Hematopoietic multipotent progenitor cell (in vitro differentiated cells): ENCODE measurements around the gene TMEM62. TPM values are rescaled to one million over a fixed set of nuclear protein-coding genes. Genes with fewer than 3 reads are reported as not detected.
"Not testable (repeated sequence)": the region's sequence is repeated elsewhere in the genome, so short reads cannot be mapped to it uniquely, and the experiment has no call there.

Experiments used
- DNase-seq, 3 donors: peaks; one replicate each; pipeline ENCODE4 v3.0.0-alpha.2; 2011 to 2015; ENCODE audit warnings: low read depth in 2 of 3, low spot score in 2 of 3
- total RNA-seq: library from RNA; depleted of rRNA; stranded (reverse); fragments of >200 nt; gene quantifications from one replicate; pipeline ENCODE4 v1.2.3, GENCODE V29; 2012

Gene TMEM62
- total RNA-seq, 1 donor, result 16.4 TPM

DNA sequence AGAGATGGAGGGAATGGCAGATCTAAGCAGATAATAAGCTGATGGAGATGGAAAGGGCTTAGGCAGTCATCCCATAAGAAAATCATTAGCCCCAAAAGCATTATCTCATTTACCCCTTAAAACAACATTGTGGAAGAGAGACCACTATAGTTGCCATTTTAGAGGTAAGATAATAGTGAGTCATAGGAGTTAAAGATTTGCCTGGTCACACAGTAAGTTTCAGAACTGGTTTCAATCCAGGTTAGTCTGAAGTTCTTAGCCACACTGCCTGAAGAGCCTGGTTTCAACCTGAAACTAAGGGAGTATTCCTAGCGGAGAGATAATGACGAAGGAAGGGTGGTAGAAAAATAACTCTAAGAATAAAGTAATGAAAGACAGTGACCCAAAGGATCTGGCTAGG lies 14.6 kb upstream of the TMEM62 start:
- DNase-seq, result no peak

DNA sequence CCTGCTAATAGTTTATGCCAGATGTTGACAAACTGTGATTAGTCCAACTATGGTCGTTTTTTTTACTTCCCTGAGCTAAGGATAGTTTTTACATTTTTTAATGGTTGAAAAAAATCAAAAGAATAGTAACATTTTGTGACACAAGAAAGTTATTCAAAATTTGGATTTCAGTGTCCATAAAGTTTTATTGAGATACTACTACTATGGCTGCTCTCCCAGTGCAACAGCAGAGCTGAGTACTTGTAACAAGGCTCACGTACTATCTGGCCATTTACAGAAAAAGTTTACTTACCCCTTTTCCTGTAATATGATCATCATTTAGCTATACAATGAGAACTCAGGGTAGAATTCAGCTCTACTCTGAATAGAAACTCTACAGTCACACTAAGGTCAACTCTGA lies 11.5 kb upstream of the TMEM62 start:
- no peak for DNase-seq

DNA sequence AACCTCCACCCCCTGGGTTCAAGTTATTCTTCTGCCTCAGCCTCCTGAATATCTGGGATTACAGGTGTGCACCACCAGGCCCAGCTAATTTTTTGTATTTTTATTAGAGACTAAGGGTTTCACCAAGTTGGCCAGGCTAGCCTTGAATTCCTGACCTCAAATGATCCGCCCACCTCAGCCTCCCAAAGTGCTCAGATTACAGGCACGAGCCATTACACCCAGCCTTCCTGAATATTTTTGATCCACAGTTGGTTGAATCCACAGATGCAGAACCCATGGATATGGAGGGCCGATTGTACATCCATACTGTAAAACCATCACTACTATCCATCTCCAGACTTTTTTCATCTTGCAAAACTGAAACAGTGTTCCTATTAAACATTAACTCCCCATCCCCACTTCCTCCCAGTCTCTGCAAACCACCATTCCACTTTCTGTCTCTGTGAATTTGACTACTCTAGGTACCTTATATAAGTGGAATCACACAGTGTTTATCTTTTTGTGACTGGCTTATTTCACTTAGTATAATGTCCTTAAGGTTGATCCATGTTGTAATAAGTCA lies 8.2 kb upstream of the TMEM62 start:
- no peak for DNase-seq

DNA sequence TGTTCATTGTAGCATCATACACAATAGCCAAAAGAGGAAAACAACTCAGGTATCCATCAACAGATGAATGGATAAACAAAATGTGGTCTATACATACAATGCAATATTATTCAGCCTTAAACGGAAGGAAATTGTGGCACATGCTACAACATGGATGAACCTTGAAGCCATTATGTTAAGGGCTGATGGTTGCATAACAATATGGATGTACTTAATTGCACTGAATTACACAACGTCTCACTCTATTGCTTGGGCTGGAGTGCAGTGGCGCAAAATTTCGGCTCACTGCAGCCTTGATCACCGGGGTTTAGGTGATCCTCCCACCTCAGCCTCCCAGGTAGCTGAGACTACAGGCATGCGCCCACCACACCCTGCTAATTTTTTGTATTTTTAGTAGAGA lies 7.0 kb upstream of the TMEM62 start:
- DNase-seq, result no peak

DNA sequence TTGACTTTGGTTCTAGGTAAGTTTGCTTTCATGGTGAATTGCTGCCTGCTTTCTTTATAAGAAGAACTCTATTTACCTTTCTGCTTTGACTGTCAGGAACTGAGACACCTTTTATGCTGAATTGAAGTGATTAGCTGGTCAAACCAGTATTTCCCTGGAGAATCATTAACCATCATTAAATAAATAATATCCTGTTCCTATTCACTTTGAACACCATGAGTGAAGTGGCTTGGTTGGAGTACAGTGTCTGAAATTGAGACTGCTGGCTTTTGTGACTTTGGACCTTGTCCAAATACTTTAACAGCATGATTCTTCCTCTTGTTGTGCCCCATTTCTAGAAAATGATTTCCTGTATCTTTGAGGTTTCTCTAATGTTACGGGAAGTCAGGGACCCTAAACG lies 5.6 kb upstream of the TMEM62 start:
- DNase-seq, result peak in 1 of 3 donors; percentile 37

DNA sequence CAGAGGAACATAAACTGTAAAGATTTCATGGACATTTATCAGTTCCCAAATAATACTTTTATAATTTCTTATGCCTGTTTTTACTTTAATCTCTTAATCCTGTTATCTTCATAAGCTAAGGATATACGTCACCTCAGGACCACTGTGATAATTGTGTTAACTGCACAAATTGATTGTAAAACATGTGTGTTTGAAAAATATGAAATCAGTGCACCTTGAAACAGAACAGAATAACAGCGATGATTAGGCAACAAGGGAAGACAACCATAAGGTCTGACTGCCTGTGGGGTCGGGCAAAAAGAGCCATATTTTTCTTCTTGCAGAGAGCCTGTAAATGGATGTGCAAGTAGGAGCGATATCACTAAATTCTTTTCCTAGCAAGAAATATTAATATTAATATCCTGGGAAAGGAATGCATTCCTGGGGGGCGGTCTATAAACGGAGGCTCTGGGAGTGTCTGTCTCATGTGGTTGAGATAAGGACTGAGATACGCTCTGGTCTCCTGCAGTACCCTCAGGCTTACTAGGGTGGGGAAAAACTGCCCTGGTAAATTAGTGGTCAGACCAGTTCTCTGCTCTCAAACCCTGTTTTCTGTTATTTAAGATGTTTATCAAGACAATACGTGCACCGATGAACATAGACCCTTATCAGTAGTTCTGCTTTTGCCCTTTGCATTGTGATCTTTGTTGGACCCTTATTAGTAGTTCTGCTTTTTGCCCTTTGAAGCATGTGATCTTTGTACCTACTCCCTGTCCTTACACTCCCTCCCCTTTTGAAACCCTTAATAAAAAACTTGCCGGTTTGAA lies 5.0 kb upstream of the TMEM62 start:
- not testable (repeated sequence) for DNase-seq

DNA sequence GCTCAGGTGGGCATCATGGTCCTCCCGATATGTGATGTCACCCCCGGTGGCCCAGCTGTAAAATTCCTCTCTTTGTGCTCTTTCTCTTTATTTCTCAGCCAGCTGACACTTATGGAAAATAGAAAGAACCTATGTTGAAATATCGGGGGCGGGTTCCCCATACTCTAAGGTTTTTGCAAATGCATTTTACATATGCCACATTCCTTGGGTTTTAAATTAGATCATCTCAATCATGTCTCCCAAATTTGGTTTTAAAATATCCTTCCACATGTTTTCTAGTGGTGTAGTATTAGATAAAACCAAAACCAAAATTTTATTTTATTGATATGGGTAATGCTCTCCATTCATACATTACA lies 4.4 kb upstream of the TMEM62 start:
- no peak for DNase-seq

DNA sequence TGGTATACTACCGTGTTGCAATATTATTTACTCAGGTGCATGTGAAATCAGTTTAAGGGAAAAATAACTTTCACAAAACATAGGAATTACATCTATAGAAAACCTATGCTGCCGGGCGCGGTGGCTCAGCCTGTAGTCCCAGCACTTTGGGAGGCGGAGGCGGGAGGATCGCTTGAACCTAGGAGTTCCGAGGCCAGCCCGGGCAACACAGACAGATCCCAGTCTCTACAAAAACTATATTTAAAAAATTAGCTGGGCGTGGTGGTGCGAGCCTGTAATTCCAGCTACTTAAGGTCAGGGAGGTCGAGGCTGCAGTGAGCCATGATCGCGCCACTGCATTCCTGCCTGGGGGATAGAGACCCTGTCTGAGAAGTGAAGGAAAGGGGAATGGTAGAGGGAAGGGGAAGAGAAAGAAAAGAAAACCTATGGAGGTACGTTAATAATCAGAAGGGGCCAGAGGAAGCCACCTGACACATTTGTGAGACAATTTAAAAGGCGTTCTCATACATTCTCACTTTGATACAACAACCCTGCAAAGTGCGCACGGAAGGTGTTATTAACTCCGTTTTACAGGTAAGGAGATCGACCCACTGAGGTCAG lies 456 bp upstream of the TMEM62 start:
- no peak for DNase-seq

DNA sequence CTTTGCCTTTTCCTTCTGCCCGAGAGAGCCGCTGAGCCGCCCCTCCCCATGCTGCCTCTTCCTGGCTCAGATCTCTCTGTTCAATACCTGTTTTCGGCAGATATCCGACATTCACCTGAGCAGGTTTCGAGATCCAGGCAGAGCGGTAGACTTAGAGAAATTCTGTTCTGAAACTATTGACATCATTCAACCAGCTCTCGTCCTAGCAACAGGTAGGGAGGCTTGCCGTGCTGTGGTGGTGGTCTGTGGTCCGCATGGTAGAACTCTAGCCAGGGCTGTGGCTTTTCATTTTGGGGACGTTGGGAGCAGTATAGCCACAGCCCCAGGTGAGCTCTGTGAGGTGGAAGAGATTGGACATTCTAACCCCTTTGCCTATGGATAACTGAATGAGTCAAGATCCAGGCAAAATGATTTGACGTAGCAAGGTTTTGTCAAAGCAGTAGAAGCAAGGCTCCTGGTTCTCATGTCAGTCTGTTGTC lies 810 bp downstream of the TMEM62 start:
- DNase-seq, result peak in 1 of 3 donors; percentile 5

DNA sequence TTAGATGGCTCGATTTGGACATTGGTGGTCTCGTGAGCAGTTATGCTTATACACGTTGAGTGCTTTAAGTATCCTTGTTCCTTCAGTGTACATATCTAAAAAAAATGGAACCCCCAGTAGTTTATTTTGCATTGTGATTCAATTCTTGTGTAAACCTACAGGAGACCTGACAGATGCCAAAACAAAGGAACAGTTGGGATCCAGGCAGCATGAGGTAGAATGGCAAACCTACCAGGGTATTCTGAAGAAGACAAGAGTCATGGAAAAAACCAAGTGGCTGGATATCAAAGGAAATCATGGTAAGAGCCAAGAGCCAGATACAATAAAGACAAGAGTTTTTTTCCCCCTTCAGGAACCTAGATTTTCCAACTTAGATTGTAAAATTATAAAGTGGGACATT lies 2.0 kb downstream of the TMEM62 start:
- no peak for DNase-seq

DNA sequence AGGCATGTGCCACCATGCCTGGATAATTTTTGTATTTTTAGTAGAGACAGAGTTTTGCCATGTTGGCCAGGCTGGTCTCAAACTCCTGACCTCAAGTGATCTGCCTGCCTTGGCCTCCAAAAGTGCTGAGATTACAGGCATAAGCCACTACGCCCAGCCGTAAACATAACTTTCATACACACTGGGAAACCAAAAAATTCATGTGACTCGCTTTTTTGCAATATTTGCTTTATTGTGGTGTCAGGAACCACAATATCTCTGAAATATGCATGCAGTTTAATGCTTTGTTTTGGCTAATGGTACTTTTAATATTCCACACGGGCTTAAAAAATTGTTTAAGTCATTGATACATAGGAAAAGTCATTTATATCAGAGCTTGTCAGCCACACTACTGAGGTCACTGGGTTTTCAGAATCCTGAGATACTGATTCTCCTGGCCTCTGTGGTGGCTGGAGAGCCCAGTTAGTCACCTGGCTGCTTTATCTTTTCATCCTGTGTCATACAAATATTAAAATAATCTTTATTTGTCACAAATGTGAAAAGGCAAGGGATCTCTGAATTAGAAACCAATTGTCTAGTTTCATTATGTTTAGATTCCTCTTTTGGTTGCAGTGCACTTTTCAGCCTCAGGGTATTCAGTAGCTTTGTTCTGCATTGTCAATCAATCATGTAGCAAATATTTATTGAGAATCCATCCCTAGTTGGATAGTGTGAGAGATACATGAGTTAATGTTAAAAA lies 10.0 kb downstream of the TMEM62 start:
- no peak for DNase-seq

DNA sequence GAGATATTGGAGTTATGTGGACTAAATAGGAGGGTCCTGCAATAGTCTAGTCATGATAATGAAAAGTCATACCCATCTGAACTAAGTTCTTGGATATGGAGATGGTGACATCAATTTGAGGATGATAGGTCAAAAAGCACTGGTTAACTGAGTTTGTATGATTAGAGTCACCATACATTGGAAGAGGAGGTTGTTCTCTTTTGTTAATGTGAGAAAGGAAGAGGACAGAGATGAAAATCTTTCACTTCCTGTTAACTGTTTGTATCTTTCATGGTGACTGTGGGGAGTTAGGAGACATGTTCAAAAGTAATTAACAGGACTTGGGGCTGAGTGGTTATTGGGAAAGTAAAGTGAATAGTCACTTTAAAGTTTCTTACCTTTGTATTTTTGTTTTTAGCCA lies 11.1 kb downstream of the TMEM62 start:
- DNase-seq, result no peak

DNA sequence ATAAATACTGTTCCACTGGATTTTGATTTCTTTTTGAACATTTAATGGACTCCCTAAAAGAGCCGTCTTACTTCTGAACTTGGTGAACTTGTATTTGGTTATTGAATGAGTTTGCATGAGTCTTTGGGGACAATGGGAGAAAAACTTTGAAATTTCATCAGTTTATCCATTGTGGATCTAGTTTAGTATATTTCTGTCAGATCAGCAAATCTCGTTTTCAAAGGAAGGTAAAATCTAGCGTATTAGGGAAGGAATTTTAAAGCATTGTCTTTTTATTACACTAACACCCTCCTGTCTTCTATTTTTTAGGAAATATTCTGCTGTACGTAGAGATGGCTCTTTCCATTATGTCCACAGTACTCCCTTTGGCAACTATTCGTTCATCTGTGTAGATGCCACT lies 12.8 kb downstream of the TMEM62 start:
- no peak for DNase-seq

DNA sequence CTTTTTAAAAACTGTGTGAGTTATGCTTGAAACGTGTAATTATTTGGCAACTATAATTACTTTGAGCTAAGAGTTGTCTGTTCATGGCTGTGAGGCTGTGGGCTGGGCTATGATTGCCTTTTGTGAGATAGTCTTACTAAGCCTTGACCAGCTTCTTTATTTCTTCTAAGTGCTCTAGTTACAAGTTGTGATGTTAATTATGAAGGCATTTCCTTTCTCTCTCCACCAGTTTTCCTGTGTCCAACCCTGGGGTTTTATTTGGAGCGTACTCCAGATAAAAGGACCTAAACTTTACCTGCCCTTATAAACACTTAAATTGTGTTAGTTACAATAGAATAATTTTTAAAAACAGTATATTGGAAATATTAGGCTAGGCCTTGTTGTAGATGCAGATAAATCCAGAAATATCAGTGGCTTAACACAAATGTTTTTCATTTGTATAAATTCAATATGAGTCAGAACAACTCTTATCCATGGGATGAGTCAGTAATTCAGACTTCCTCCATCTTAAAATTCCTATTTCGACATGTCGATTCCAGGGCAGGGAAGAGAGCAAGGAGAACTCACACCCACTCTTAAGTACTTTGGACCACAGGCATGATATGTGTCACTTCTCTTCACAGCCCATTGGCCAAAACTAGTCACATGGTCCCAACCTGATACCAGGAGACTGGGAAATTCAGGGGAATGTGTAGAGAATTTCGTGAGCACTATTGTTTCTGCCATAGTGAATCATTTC lies 17.0 kb downstream of the TMEM62 start:
- DNase-seq, result no peak

DNA sequence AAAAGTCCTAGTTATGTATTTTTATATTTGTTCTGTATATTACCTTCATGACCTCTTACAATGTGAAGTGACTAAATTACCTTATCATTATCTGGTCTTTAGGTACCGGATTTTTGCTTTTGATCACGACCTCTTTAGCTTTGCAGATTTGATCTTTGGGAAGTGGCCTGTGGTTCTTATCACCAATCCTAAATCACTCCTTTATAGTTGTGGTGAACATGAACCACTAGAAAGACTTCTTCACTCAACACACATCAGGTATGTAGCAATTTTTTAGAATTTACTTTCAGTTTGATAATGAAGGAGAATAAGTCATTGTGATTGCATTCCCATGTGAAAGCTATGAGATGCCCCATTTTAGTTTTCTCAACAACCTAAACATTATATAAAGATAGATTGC lies 18.3 kb downstream of the TMEM62 start:
- no peak for DNase-seq

DNA sequence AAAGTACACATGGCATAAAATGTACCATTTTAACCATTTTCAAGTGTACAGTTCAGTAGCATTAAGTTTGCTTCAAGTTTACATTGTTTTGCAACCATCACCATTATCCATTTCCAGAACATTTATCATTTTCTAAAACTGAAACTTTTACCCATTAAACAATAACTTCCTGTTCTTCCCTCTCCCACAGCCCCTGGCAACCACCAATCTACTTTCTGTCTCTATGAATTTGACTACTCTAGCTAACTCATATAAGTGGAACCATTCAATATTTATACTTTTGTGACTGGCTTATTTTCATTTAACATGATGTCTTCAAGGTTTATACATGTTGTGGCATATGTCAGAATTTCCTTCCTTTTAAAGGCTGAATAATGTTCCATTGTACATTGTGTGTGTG lies 19.9 kb downstream of the TMEM62 start:
- no peak for DNase-seq

DNA sequence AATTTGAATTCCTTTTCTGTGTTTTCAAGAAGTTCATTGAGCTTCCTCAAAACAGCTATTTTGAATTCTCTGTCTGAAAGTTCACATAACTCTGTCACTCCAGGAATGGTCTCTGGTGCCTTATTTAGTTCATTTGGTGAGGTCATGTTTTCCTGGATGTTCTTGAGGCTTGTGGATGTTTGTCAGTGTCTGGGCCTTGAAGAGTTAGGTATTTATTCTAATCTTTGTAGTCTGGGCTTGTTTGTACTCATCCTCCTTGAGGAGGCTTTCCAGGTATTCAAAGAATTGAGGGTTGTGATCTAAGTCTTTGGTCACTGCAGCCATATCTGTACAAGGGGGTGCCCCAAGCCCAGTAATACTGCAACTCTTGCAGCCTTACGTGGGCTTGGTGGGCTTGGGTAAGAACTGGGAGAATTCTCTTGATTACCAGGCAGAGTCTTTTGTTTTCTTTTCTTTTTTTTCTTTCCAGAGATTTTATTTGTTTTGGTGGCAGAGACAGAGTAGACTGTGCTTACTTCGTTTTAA lies 32.5 kb downstream of the TMEM62 start:
- DNase-seq, result no peak

DNA sequence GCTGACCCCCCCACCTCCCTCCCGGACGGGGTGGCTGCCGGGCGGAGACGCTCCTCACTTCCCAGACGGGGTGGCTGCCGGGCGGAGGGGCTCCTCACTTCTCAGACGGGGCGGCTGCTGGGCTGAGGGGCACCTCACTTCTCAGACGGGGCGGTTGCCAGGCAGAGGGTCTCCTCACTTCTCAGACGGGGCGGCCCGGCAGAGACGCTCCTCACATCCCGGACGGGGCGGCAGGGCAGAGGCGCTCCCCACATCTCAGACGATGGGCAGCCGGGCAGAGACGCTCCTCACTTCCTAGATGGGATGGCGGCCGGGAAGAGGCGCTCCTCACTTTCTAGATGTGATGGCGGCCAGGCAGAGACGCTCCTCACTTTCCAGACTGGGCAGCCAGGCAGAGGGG lies 33.9 kb downstream of the TMEM62 start:
- not testable (repeated sequence) for DNase-seq

DNA sequence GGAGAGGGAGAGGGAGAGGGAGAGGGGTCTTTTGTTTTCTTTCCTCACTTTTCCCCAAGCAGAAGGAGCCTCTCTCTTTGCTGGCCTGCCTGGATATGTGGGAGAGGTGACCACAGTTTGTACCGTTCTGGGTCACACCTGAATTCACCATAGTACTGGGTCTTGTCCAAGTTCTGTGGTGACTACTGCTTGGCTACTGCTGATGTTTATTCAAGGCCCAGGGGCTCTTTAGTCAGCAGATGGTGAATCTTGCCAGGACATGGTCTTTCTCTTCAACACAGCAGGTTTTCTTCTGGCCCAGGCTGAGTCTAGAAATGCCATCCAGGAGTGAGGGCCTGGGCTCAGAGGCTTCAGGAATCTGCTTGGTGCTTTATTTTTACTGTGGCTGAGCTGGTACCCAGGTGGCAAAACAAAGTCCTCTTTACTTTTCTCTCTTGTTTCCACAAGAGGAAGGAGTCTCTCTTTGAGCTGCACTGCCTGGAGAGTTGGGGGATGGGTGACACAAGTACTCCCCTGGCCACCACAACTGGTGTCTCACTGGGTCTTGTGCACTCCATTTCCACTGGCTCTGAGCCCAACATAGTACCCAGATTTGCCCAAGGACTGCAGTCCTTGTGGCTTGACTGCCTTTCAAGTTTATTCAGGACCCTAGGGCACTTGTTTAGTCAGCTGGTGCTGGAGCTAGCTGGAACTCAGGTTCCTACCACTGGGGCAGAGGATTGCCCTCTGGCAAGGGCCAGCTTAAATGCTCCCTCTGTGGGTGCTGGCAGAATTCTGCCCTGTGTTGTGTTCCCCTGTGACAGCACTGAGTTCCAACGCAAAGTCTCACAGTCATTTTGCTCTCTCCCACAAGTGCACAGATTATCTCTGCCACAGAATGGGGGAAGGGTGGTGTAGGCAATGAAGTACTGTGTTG lies 35.1 kb downstream of the TMEM62 start:
- DNase-seq, result no peak

DNA sequence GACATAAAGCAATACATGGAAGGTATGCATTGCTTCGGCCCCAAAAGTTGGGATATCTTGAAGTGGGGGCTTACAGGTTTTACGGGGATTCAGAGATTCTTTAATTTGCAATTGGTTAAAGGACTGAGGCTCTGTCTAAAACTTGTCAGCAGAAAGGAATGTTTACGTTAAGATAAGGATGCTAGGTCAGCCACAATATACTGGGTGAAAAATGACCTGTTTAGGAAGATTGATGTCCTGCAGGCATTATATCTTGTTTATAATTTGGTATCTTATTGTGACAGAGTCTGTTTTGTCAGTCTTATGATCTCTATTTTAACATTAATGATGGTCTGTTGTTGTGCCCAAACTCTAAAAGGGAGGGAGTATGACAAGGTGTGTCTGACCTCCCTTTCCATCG lies 36.5 kb downstream of the TMEM62 start:
- DNase-seq, result no peak
